Spleen (tissue), 11 donors: ENCODE results near the gene P2RX2. TPM values are rescaled to one million over a fixed set of nuclear protein-coding genes. Genes with fewer than 3 reads are reported as not detected.
A peak's percentile ranks its signal among the peaks of the same experiment; 100 is the strongest.

Source experiments
- DNase-seq: peaks from one replicate; pipeline ENCODE4 v3.0.0-alpha.2; 2020
- H3K27ac ChIP-seq, 8 donors: fragments of 200-600 bp; sonication (generic) in 7 of 8; 1 replicate in 4 of 8; 2 replicates in 4 of 8; pipeline versions ENCODE4 v1.5.0 to v1.8.0; 2016 to 2021; ENCODE audit warnings: inconsistent platforms in 4 of 8, mild to moderate bottlenecking in 4 of 8, moderate library complexity in 1 of 8
- H3K27me3 ChIP-seq, 7 donors: fragments of 200-600 bp; sonication (generic) in 6 of 7; replicated peaks in 1 of 7; 1 replicate in 4 of 7; 2 replicates in 3 of 7; pipeline versions ENCODE4 v1.5.0 to v1.8.0; 2016 to 2021; ENCODE audit warnings: inconsistent platforms in 3 of 7, mild to moderate bottlenecking in 1 of 7
- H3K36me3 ChIP-seq, 6 donors: fragments of 200-600 bp; sonication (generic) in 5 of 6; 1 replicate in 4 of 6; 2 replicates in 2 of 6; pipeline versions ENCODE4 v1.5.0 to v1.8.0; 2016 to 2021; ENCODE audit warnings: inconsistent platforms in 2 of 6
- H3K4me1 ChIP-seq, 6 donors: fragments of 200-600 bp; sonication (generic) in 5 of 6; 1 replicate in 3 of 6; 2 replicates in 3 of 6; pipeline versions ENCODE4 v1.5.0 to v1.8.0; 2016 to 2021; ENCODE audit warnings: inconsistent platforms in 3 of 6
- H3K4me3 ChIP-seq, 8 donors: fragments of 200-600 bp; sonication (generic) in 7 of 8; 1 replicate in 4 of 8; 2 replicates in 4 of 8; pipeline versions ENCODE4 v1.5.0 to v1.8.0; 2016 to 2021; ENCODE audit warnings: inconsistent platforms in 4 of 8, mild to moderate bottlenecking in 4 of 8, moderate library complexity in 2 of 8
- H3K9me3 ChIP-seq, 8 donors: fragments of 200-600 bp; sonication (generic) in 7 of 8; 1 replicate in 4 of 8; 2 replicates in 4 of 8; pipeline versions ENCODE4 v1.5.0 to v1.8.0; 2016 to 2021; ENCODE audit warnings: inconsistent platforms in 4 of 8
- POLR2A ChIP-seq, 3 donors: fragments of 450-650 bp; IDR thresholded peaks; one replicate each; pipeline ENCODE4 v1.5.1; 2017; ENCODE audit warnings: antibody characterized with exemption in 3 of 3, mild to moderate bottlenecking in 1 of 3
- POLR2AphosphoS5 ChIP-seq, 3 donors: sonication (generic); formaldehyde crosslinking; IDR thresholded peaks; one replicate each; pipeline ENCODE4 v1.5.1; 2017; ENCODE audit warnings: antibody characterized with exemption in 3 of 3
- WGBS, 5 donors: extraction: QIAGEN DNeasy Blood & Tissue Kit in 3 of 5; methylation state at CpG; one replicate each; pipeline versions ENCODE4 v1.1.5 to v1.1.7; 2013 to 2018; 5-methylcytosine and 5-hydroxymethylcytosine counted together
- intact Hi-C: fragments of 100-400 bp; cut with DNase I; formaldehyde crosslinking; loops from one replicate; pipeline ENCODE4 v1.15.0; 2023; ENCODE audit warnings: low total_unique reads
- polyA plus RNA-seq, 3 donors: library from polyadenylated mRNA; stranded (reverse); fragments of 200-250 nt; gene quantifications; one replicate each; pipeline ENCODE4 v1.2.1, GENCODE V29; 2013
- total RNA-seq, 7 donors: library from RNA; depleted of rRNA in 3 of 7; stranded (reverse); fragments of >200 nt in 3 of 7; fragmentation: NEBNext Ultra II Directional in 4 of 7; extraction: Animal tissue kit (Norgen Biotek cat#: 25700) in 4 of 7; gene quantifications; one replicate each; pipeline versions ENCODE4 v1.1.0 to v1.2.1, GENCODE V29; 2016 to 2021
- TF ChIP-seq, protein P1 (sequence below), 11 experiments: fragments of 200-600 bp in 7 of 11; fragments of 450-650 bp in 4 of 11; sonication (generic) in 4 of 11; IDR thresholded peaks in 8 of 11; conservative IDR thresholded peaks in 3 of 11; 1 replicate in 7 of 11; 2 replicates in 4 of 11; pipeline versions ENCODE4 v1.4.0 to v1.8.0; 2016 to 2021; ENCODE audit warnings: antibody characterized with exemption in 11 of 11, inconsistent platforms in 4 of 11, mild to moderate bottlenecking in 1 of 11
- donor health status: healthy with polysubstance abuse.
- donor health status: DM: no; HTN: no; CAD: no; lungs with moderate emphysema.
- donor health status: DM: no; HTN: no; CAD: no.
- donor health status: Bipolar disorder and iron deficiency.
- donor health status: healthy.
- donor health status: DM: no; HTN: no; CAD: no.
- donor health status: DM: yes; HTN: yes; CAD: no.

The P2RX2 gene
- total and polyA plus RNA-seq, 10 donors, result 0.77 to 4.5 (median 2.5) TPM

- peaks cover 2 to 100% (median 87%) of the 10 kb centered on the region in 6 donors for H3K36me3 ChIP-seq
- intact Hi-C loops, result no loop called here
These were observed 15.9 kb downstream of the P2RX2 start for GRCh38 chr12:132634411-132634990.

GRCh38 chr12:132635076-132635955 is 16.7 kb downstream of the P2RX2 start:
- no peak for TF ChIP-seq POLR2AphosphoS5 (IDR thresholded peaks at IDR 0.05)
- TF ChIP-seq, protein P1, sequence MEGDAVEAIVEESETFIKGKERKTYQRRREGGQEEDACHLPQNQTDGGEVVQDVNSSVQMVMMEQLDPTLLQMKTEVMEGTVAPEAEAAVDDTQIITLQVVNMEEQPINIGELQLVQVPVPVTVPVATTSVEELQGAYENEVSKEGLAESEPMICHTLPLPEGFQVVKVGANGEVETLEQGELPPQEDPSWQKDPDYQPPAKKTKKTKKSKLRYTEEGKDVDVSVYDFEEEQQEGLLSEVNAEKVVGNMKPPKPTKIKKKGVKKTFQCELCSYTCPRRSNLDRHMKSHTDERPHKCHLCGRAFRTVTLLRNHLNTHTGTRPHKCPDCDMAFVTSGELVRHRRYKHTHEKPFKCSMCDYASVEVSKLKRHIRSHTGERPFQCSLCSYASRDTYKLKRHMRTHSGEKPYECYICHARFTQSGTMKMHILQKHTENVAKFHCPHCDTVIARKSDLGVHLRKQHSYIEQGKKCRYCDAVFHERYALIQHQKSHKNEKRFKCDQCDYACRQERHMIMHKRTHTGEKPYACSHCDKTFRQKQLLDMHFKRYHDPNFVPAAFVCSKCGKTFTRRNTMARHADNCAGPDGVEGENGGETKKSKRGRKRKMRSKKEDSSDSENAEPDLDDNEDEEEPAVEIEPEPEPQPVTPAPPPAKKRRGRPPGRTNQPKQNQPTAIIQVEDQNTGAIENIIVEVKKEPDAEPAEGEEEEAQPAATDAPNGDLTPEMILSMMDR (IDR thresholded peaks at IDR 0.05 in 8 of 11, conservative IDR thresholded peaks at IDR 0.05 in 3 of 11), result no peak
- no peak for TF ChIP-seq POLR2A (IDR thresholded peaks at IDR 0.05)
- peaks cover 0 to 5% (median 0%) of the 10 kb centered on the region in 6 donors for H3K4me1 ChIP-seq
- peaks cover 2 to 100% (median 84%) of the 10 kb centered on the region in 6 donors for H3K36me3 ChIP-seq
- H3K9me3 ChIP-seq, result no peaks in the 10 kb centered on the region
- no peak overlapping the region for H3K4me3 ChIP-seq
- intact Hi-C loops, result no loop called here
- no peaks in the 10 kb centered on the region for H3K27me3 ChIP-seq
- DNase-seq, result peak; percentile 54
- H3K27ac ChIP-seq, result no peak overlapping the region
- WGBS, 5 donors, result 90 to 97% (median 94%) methylated on average over 29 of the region's 29 CpGs

More at GRCh38 chr12:132634411-132634990, 15.9 kb downstream of the P2RX2 start:
- peak; percentile 59 for DNase-seq
- Histone ChIP-seq H3K27ac (no peak overlapping the region), H3K9me3 (no peaks in the 10 kb centered on the region), H3K4me1 (peaks cover 0 to 5% (median 0%) of the 10 kb centered on the region in 6 donors), H3K4me3 (no peak overlapping the region), H3K27me3 (no peaks in the 10 kb centered on the region)
- 96 to 98% (median 96%) methylated on average over 21 of the region's 21 CpGs for WGBS, 5 donors
- TF ChIP-seq, protein P1 (IDR thresholded peaks at IDR 0.05 in 8 of 11, conservative IDR thresholded peaks at IDR 0.05 in 3 of 11), result no peak
- no peak for TF ChIP-seq POLR2A (IDR thresholded peaks at IDR 0.05)
- no peak for TF ChIP-seq POLR2AphosphoS5 (IDR thresholded peaks at IDR 0.05)

GRCh38 chr12:132637811-132638210 is 19.2 kb downstream of the P2RX2 start:
- peak; percentile 41 for DNase-seq
- Histone ChIP-seq H3K36me3 (peaks cover 0 to 100% (median 83%) of the 10 kb centered on the region in 6 donors), H3K4me1 (peaks cover 0 to 5% (median 0%) of the 10 kb centered on the region in 6 donors), H3K27ac (no peak overlapping the region), H3K9me3 (no peaks in the 10 kb centered on the region), H3K27me3 (no peaks in the 10 kb centered on the region), H3K4me3 (no peak overlapping the region)
- TF ChIP-seq POLR2AphosphoS5 (IDR thresholded peaks at IDR 0.05) (no peak), POLR2A (IDR thresholded peaks at IDR 0.05) (no peak)
- TF ChIP-seq, protein P1 (IDR thresholded peaks at IDR 0.05 in 8 of 11, conservative IDR thresholded peaks at IDR 0.05 in 3 of 11), result no peak
- WGBS, 5 donors, result 88 to 92% (median 91%) methylated on average over 18 of the region's 18 CpGs
- intact Hi-C loops, result no loop called here
